GM18907 (cell line): ENCODE data around the gene MAPKAPK2.
A peak's percentile ranks its signal among the peaks of the same experiment; 100 is the strongest.
"Not testable (repeated sequence)": the region's sequence is repeated elsewhere in the genome, so short reads cannot be mapped to it uniquely, and the experiment has no call there.

ENCODE experiments used
- ATAC-seq: cut with Tn5 transposase; IDR thresholded peaks from one replicate; pipeline ENCODE4 v1.9.1; 2021; ENCODE audit warnings: mild to moderate bottlenecking, moderate library complexity; ENCODE audit not compliant: unreplicated experiment

MAPKAPK2 gene

GRCh38 chr1:206684478-206685333 lies at the start of gene MAPKAPK2:
Gene MAPKAPK2 (plus strand): TSS chr1:206684905. CDS start chr1:206685230, 325 bp downstream.
- peak; percentile 33 for ATAC-seq

- peak; percentile 88 for ATAC-seq
These were observed 49.4 kb upstream of the MAPKAPK2 start, which contains the start of gene DYRK3 for GRCh38 chr1:206635080-206635977. Gene DYRK3 (plus strand): TSS chr1:206635536. CDS start chr1:206635704, 168 bp downstream.

- ATAC-seq = peak; percentile 10
These were observed 48.7 kb upstream of the MAPKAPK2 start for GRCh38 chr1:206635978-206636345.

- no peak for ATAC-seq
These were observed 48.0 kb upstream of the MAPKAPK2 start for GRCh38 chr1:206636671-206637070.

GRCh38 chr1:206637605-206638004 lies 47.1 kb upstream of the MAPKAPK2 start:
- ATAC-seq = no peak

GRCh38 chr1:206642074-206642473 lies 42.6 kb upstream of the MAPKAPK2 start:
- not testable (repeated sequence) for ATAC-seq

- ATAC-seq = no peak
These were observed 41.5 kb upstream of the MAPKAPK2 start for GRCh38 chr1:206643118-206643698.

GRCh38 chr1:206646504-206646903 lies 38.2 kb upstream of the MAPKAPK2 start:
- ATAC-seq = no peak

- no peak for ATAC-seq
These were observed 37.5 kb upstream of the MAPKAPK2 start for GRCh38 chr1:206647224-206647623.

- no peak for ATAC-seq
These were observed 35.3 kb upstream of the MAPKAPK2 start for GRCh38 chr1:206649261-206649921.

- ATAC-seq = no peak
These were observed 33.7 kb upstream of the MAPKAPK2 start for GRCh38 chr1:206651014-206651413.

GRCh38 chr1:206651958-206652890 lies 32.5 kb upstream of the MAPKAPK2 start:
- ATAC-seq = no peak

- no peak for ATAC-seq
These were observed 30.8 kb upstream of the MAPKAPK2 start for GRCh38 chr1:206653715-206654459.

- ATAC-seq = no peak
These were observed 29.9 kb upstream of the MAPKAPK2 start for GRCh38 chr1:206654828-206655227.

GRCh38 chr1:206655471-206655882 lies 29.2 kb upstream of the MAPKAPK2 start:
- no peak for ATAC-seq

GRCh38 chr1:206656936-206657335 lies 27.8 kb upstream of the MAPKAPK2 start:
- ATAC-seq = no peak

- ATAC-seq = no peak
These were observed 27.0 kb upstream of the MAPKAPK2 start for GRCh38 chr1:206657751-206658150.

GRCh38 chr1:206658264-206658980 lies 26.3 kb upstream of the MAPKAPK2 start:
- ATAC-seq = no peak
